ENCODE results near the gene HMGXB3. TPM values are rescaled to one million over a fixed set of nuclear protein-coding genes. Genes with fewer than 3 reads are reported as not detected.

The HMGXB3 gene
- total and polyA plus RNA-seq, 2 donors (not counting 1 experiment from before 2014, with no cell fraction given) = 29.9 to 31.5 TPM

GRCh38 chr5:149957855-149958254 is 42.7 kb upstream of the HMGXB3 start:
- H3K9me3 ChIP-seq (ENCODE audit: control insufficient read depth, insufficient read depth, low read depth, low read length) = no peaks in the 10 kb centered on the region
- no peak overlapping the region for H2AFZ ChIP-seq (ENCODE audit: low read length)
- H3K9ac ChIP-seq (ENCODE audit: insufficient read depth, low read length) = no peak overlapping the region
- H3K4me2 ChIP-seq (ENCODE audit: extremely low read depth, insufficient read depth, low read length) = no peak overlapping the region
- H3K36me3 ChIP-seq (ENCODE audit: control insufficient read depth, insufficient read depth, low read length) = no peaks in the 10 kb centered on the region
- no peaks in the 10 kb centered on the region for H3K79me2 ChIP-seq (ENCODE audit: control insufficient read depth, insufficient read depth, low read length)
- H4K20me1 ChIP-seq (ENCODE audit: control insufficient read depth, extremely low read depth, insufficient read depth, low read length) = no peaks in the 10 kb centered on the region
- DNase-seq (ENCODE audit: low read depth in 2 of 2) = peak in 1 of 2 donors; percentile 35
- no peak for TF ChIP-seq EZH2 (IDR thresholded peaks at IDR 0.05; ENCODE audit: low read length, missing control alignments)
- no peak for TF ChIP-seq CTCF (conservative IDR thresholded peaks at IDR 0.05 in 1 of 2, IDR thresholded peaks at IDR 0.05 in 1 of 2; ENCODE audit: low read depth in 1 of 2, low read length in 2 of 2)
- no peak overlapping the region for H3K27ac ChIP-seq (ENCODE audit: insufficient read depth, low read length)
- H3K4me1 ChIP-seq (ENCODE audit: control insufficient read depth, extremely low read depth, insufficient read depth, low read length) = peaks cover 5% of the 10 kb centered on the region
- H3K4me3 ChIP-seq (replicated peaks in 1 of 4; ENCODE audit: control extremely low read depth in 1 of 4, insufficient read depth in 1 of 4, low read depth in 3 of 4, low read length in 4 of 4) = no peak overlapping the region
- H3K27me3 ChIP-seq (ENCODE audit: control insufficient read depth, insufficient read depth, low read length) = no peaks in the 10 kb centered on the region

- H3K9ac ChIP-seq (ENCODE audit: insufficient read depth, low read length) = no peak overlapping the region
- H3K4me3 ChIP-seq (replicated peaks in 1 of 4; ENCODE audit: control extremely low read depth in 1 of 4, insufficient read depth in 1 of 4, low read depth in 3 of 4, low read length in 4 of 4) = peak overlapping the region; percentile 33 to 84 (median 72)
- H2AFZ ChIP-seq (ENCODE audit: low read length) = peak overlapping the region; percentile 76
- H3K36me3 ChIP-seq (ENCODE audit: control insufficient read depth, insufficient read depth, low read length) = no peaks in the 10 kb centered on the region
- H4K20me1 ChIP-seq (ENCODE audit: control insufficient read depth, extremely low read depth, insufficient read depth, low read length) = no peaks in the 10 kb centered on the region
- H3K4me1 ChIP-seq (ENCODE audit: control insufficient read depth, extremely low read depth, insufficient read depth, low read length) = peaks cover 5% of the 10 kb centered on the region
- no peaks in the 10 kb centered on the region for H3K79me2 ChIP-seq (ENCODE audit: control insufficient read depth, insufficient read depth, low read length)
- peak overlapping the region; percentile 61 for H3K4me2 ChIP-seq (ENCODE audit: extremely low read depth, insufficient read depth, low read length)
- H3K27ac ChIP-seq (ENCODE audit: insufficient read depth, low read length) = peak overlapping the region; percentile 68
- peak; percentile 51 to 73 for DNase-seq (ENCODE audit: low read depth in 2 of 2)
- H3K9me3 ChIP-seq (ENCODE audit: control insufficient read depth, insufficient read depth, low read depth, low read length) = no peaks in the 10 kb centered on the region
- TF ChIP-seq EZH2 (IDR thresholded peaks at IDR 0.05; ENCODE audit: low read length, missing control alignments) = no peak
- TF ChIP-seq CTCF (conservative IDR thresholded peaks at IDR 0.05 in 1 of 2, IDR thresholded peaks at IDR 0.05 in 1 of 2; ENCODE audit: low read depth in 1 of 2, low read length in 2 of 2) = peak; percentile 48 to 56
- H3K27me3 ChIP-seq (ENCODE audit: control insufficient read depth, insufficient read depth, low read length) = no peaks in the 10 kb centered on the region
These were observed 40.9 kb upstream of the HMGXB3 start for GRCh38 chr5:149959406-149960236.

- Histone ChIP-seq H3K9ac (ENCODE audit: insufficient read depth, low read length) (peak within 1 kb of the TSS; percentile 65), H3K27me3 (ENCODE audit: control insufficient read depth, insufficient read depth, low read length) (no peaks in the 10 kb centered on the region), H3K4me1 (ENCODE audit: control insufficient read depth, extremely low read depth, insufficient read depth, low read length) (peaks cover 5% of the 10 kb centered on the region), H4K20me1 (ENCODE audit: control insufficient read depth, extremely low read depth, insufficient read depth, low read length) (no peaks in the 10 kb centered on the region), H3K9me3 (ENCODE audit: control insufficient read depth, insufficient read depth, low read depth, low read length) (no peaks in the 10 kb centered on the region), H3K36me3 (ENCODE audit: control insufficient read depth, insufficient read depth, low read length) (no peaks in the 10 kb centered on the region), H3K27ac (ENCODE audit: insufficient read depth, low read length) (peak within 1 kb of the TSS; percentile 68), H3K4me2 (ENCODE audit: extremely low read depth, insufficient read depth, low read length) (peak within 1 kb of the TSS; percentile 89), H3K4me3 (replicated peaks in 1 of 4; ENCODE audit: control extremely low read depth in 1 of 4, insufficient read depth in 1 of 4, low read depth in 3 of 4, low read length in 4 of 4) (peak within 1 kb of the TSS; percentile 62 to 84 (median 80)), H2AFZ (ENCODE audit: low read length) (peak within 1 kb of the TSS; percentile 86), H3K79me2 (ENCODE audit: control insufficient read depth, insufficient read depth, low read length) (no peaks in the 10 kb centered on the region)
- DNase-seq (ENCODE audit: low read depth in 2 of 2) = peak; percentile 98
- TF ChIP-seq EZH2 (IDR thresholded peaks at IDR 0.05; ENCODE audit: low read length, missing control alignments) (no peak), CTCF (conservative IDR thresholded peaks at IDR 0.05 in 1 of 2, IDR thresholded peaks at IDR 0.05 in 1 of 2; ENCODE audit: low read depth in 1 of 2, low read length in 2 of 2) (no peak)
These were observed 40.0 kb upstream of the HMGXB3 start, which contains the start of gene SLC26A2 for GRCh38 chr5:149960272-149961185. SLC26A2 (plus strand) TSS chr5:149960758; CDS start chr5:149977653, 16,895 bp downstream.
